GM12878 (cell line): ENCODE data around the gene IFNAR2. TPM values are rescaled to one million over a fixed set of nuclear protein-coding genes. Genes with fewer than 3 reads are reported as not detected.

Source experiments
- ATAC-seq: fragments of 200-7000 bp; cut with Tn5 transposase; 3 replicates; pipeline ENCODE4 v1.9.1; 2020; ENCODE audit warnings: mild to moderate bottlenecking, moderate library complexity
- BruUV-seq: library from RNA; stranded (reverse); fragments of 400-500 nt; replicated peaks from 2 replicates; lab custom pipeline; 2021; lab: Mats Ljungman, UMichigan
- CTCF ChIA-PET: fragments of 300-600 bp; sonication (Branson Sonifier 250); formaldehyde crosslinking; extraction: SDS; loops from one replicate; lab custom pipeline; 2021; ENCODE audit warnings: inconsistent platforms; lab: Yijun Ruan, JAX
- POLR2A ChIA-PET: fragments of 350-600 bp; formaldehyde crosslinking; extraction: SDS; loops from one replicate; lab custom pipeline; 2021; ENCODE audit warnings: inconsistent platforms; lab: Charles Lee
- RAD21 ChIA-PET: fragments of 300-600 bp; sonication (Branson Sonifier 250); formaldehyde crosslinking; loops from one replicate; lab custom pipeline; 2023; ENCODE audit warnings: antibody characterized with exemption; ENCODE audit not compliant: unreplicated experiment; lab: Charles Lee
- SMC1A ChIA-PET: fragments of 300-600 bp; sonication (Branson Sonifier 250); formaldehyde crosslinking; loops from one replicate; lab custom pipeline; 2023; ENCODE audit not compliant: unreplicated experiment, uncharacterized antibody; lab: Charles Lee
- DNase-seq: peaks from one replicate; pipeline ENCODE4 v3.0.0-alpha.2; 2011; ENCODE audit warnings: low read depth, low spot score
- FAIRE-seq: peaks from 3 replicates; lab custom pipeline; 2011; peaks lifted over from hg19 to GRCh38; lab: Jason Lieb, UNC
- H2AFZ ChIP-seq: 2 replicates; pipeline ENCODE4 v1.6.0; 2011; ENCODE audit warnings: low read depth, low read length, control low read depth; ENCODE audit not compliant: control insufficient read depth
- H3K27ac ChIP-seq: 2 replicates; pipeline ENCODE4 v1.5.1; 2011; ENCODE audit warnings: control low read depth; ENCODE audit not compliant: control insufficient read depth, insufficient read depth
- H3K27me3 ChIP-seq, 2 experiments: replicated peaks in 1 of 2; 2 replicates each; pipeline versions ENCODE4 v1.6.0 to v1.6.1; 2011; ENCODE audit warnings: low read length in 1 of 2; ENCODE audit not compliant: control insufficient read depth in 2 of 2, insufficient read depth in 2 of 2
- H3K36me3 ChIP-seq, 2 experiments: 2 replicates each; pipeline ENCODE4 v1.5.1; 2011; ENCODE audit warnings: low read length in 1 of 2; ENCODE audit not compliant: control insufficient read depth in 2 of 2, insufficient read depth in 2 of 2
- H3K4me1 ChIP-seq: 2 replicates; pipeline ENCODE4 v1.6.1; 2011; ENCODE audit warnings: mild to moderate bottlenecking, low read length, moderate library complexity, mixed read lengths; ENCODE audit not compliant: control insufficient read depth, insufficient read depth
- H3K4me2 ChIP-seq: 2 replicates; pipeline ENCODE4 v1.6.0; 2011; ENCODE audit warnings: control low read depth; ENCODE audit not compliant: control insufficient read depth, insufficient read depth
- H3K4me3 ChIP-seq: fragments of 200-600 bp; sonication (generic); 2 replicates; pipeline ENCODE4 v1.5.1; 2016
- H3K79me2 ChIP-seq: 2 replicates; pipeline ENCODE4 v1.6.0; 2011; ENCODE audit warnings: low read length; ENCODE audit not compliant: control insufficient read depth, insufficient read depth
- H3K9ac ChIP-seq: 2 replicates; pipeline ENCODE4 v1.8.0; 2011; ENCODE audit warnings: low read length, control low read depth, mixed read lengths; ENCODE audit not compliant: control insufficient read depth, insufficient read depth
- H3K9me3 ChIP-seq: replicated peaks from 3 replicates; pipeline ENCODE4 v1.5.1; 2011; ENCODE audit warnings: mild to moderate bottlenecking, low read length; ENCODE audit not compliant: control insufficient read depth, insufficient read depth
- H4K20me1 ChIP-seq: 2 replicates; pipeline ENCODE4 v1.6.0; 2011; ENCODE audit not compliant: control insufficient read depth, insufficient read depth
- ATF2 ChIP-seq: IDR thresholded peaks from 2 replicates; pipeline ENCODE4 v1.6.1; 2012; ENCODE audit warnings: low read length, inconsistent platforms
- CHD2 ChIP-seq: IDR thresholded peaks from 2 replicates; pipeline ENCODE4 v1.6.1; 2011; ENCODE audit warnings: low read depth, low read length, improper control_type of control experiment, borderline replicate concordance
- ESRRA ChIP-seq: IDR thresholded peaks from 2 replicates; pipeline ENCODE4 v1.6.1; 2012; ENCODE audit warnings: mild to moderate bottlenecking, low read length, improper control_type of control experiment
- FOXM1 ChIP-seq: IDR thresholded peaks from 2 replicates; pipeline ENCODE4 v1.6.1; 2012; ENCODE audit warnings: low read depth, mild to moderate bottlenecking, inconsistent platforms, low read length, moderate library complexity
- HDAC6 ChIP-seq: fragments of 200-600 bp; sonication (generic); IDR thresholded peaks from one replicate; pipeline ENCODE4 v1.8.0; 2017; ENCODE audit warnings: antibody characterized with exemption; ENCODE audit not compliant: unreplicated experiment
- NR2F1 ChIP-seq: fragments of 450-650 bp; conservative IDR thresholded peaks from 2 replicates; pipeline ENCODE4 v1.6.1; 2017; ENCODE audit warnings: mild to moderate bottlenecking
- PAX5 ChIP-seq: IDR thresholded peaks from 2 replicates; pipeline ENCODE4 v1.6.1; 2011; ENCODE audit warnings: low read depth, low read length, borderline replicate concordance
- POLR2AphosphoS2 ChIP-seq: IDR thresholded peaks from 2 replicates; pipeline ENCODE4 v1.6.1; 2011; ENCODE audit warnings: low read depth, mild to moderate bottlenecking, low read length, improper control_type of control experiment, moderate library complexity
- RBBP5 ChIP-seq: fragments of 200-600 bp; sonication (generic); conservative IDR thresholded peaks from 2 replicates; pipeline ENCODE4 v1.6.1; 2016
- RELB ChIP-seq: fragments of 450-650 bp; IDR thresholded peaks from 2 replicates; pipeline ENCODE4 v1.6.1; 2017; ENCODE audit warnings: low read depth, mild to moderate bottlenecking, moderate library complexity
- SMAD1 ChIP-seq: fragments of 450-650 bp; IDR thresholded peaks from 2 replicates; pipeline ENCODE4 v1.6.1; 2018; ENCODE audit warnings: mild to moderate bottlenecking, low read depth; ENCODE audit not compliant: partially characterized antibody
- TCF3 ChIP-seq: IDR thresholded peaks from 2 replicates; pipeline ENCODE4 v1.6.1; 2012; ENCODE audit warnings: low read depth, mild to moderate bottlenecking, low read length, borderline replicate concordance; ENCODE audit not compliant: insufficient read depth
- ZBTB40 ChIP-seq: fragments of 450-650 bp; IDR thresholded peaks from 2 replicates; pipeline ENCODE4 v1.6.1; 2016; ENCODE audit warnings: mild to moderate bottlenecking, moderate library complexity, borderline replicate concordance
- WGBS: methylation state at CpG from one replicate; pipeline ENCODE4 v1.1.6; 2016; ENCODE audit warnings: low lambda C conversion rate; ENCODE audit not compliant: insufficient replicate concordance, insufficient coverage; ENCODE audit errors: missing lambda C conversion rate; 5-methylcytosine and 5-hydroxymethylcytosine counted together
- in situ Hi-C: fragments of 300-500 bp; cut with MboI; formaldehyde crosslinking; loops from 9 replicates; pipeline ENCODE4 v1.14.3; 2018; ENCODE audit warnings: mixed read lengths
- intact Hi-C: fragments of 100-400 bp; cut with micrococcal nuclease; formaldehyde crosslinking; loops from one replicate; pipeline ENCODE4 v1.14.2; 2022; ENCODE audit not compliant: unreplicated experiment
- polyA plus RNA-seq, 11 experiments: library from polyadenylated mRNA; depleted of rRNA in 4 of 11; unstranded in 6 of 11; stranded (reverse) in 5 of 11; fragments of >200 nt; fragmentation: Nextera tagmentation in 4 of 11; fragmentation: Illumina TruSeq in 1 of 11; extraction: Ambion mirVana in 4 of 11; extraction: Trizol in 1 of 11; gene quantifications; 1 replicate in 1 of 11; 2 replicates in 10 of 11; pipeline versions ENCODE4 v1.2.1 to v1.2.3, GENCODE V29; 2011 to 2016; ENCODE audit warnings: inconsistent platforms in 2 of 11, missing spikeins in 2 of 11, low read depth in 1 of 11
- total RNA-seq, 4 experiments: library from RNA; depleted of rRNA in 3 of 4; stranded (reverse); fragments of >200 nt in 3 of 4; fragmentation: Illumina TruSeq in 1 of 4; extraction: Trizol in 1 of 4; gene quantifications; 2 replicates each; pipeline versions ENCODE4 v1.2.1 to v1.2.3, GENCODE V29; 2013 to 2021

Gene IFNAR2
- total and polyA plus RNA-seq, 10 of the 15 experiments (the other 5 are each of a cell fraction or from before 2014, with no cell fraction given), result 8.5 to 99.7 (median 58.1) TPM

- in situ Hi-C loops (no loop called here), intact Hi-C loops (loop anchor here (1.0 to 10.0 kb wide), 3 partner anchors 25 to 314 kb away; partner anchors contain the start of genes GART, IL10RB and SON)
- H3K27me3 ChIP-seq, result no peaks in the 10 kb centered on the region
- ChIA-PET CTCF (interaction anchor here (0.7 to 1.9 kb wide), 4 partner anchors 10 to 290 kb away, joined by 3 to 8 read pairs (median 5); no protein-coding TSS in a partner anchor), POLR2A (interaction anchor here (0.6 to 6.8 kb wide), 7 partner anchors 9 to 677 kb away, joined by 3 to 59 read pairs (median 7); partner anchors contain the start of gene IL10RB), RAD21 (interaction anchor here (1.1 to 6.0 kb wide), 8 partner anchors 8 to 204 kb away, joined by 3 to 50 read pairs (median 8); partner anchors contain the start of genes IFNAR1 and IL10RB), SMC1A (interaction anchor here (1.4 to 2.2 kb wide), 4 partner anchors 9 to 313 kb away, joined by 4 to 8 read pairs (median 6); no protein-coding TSS in a partner anchor)
- H4K20me1 ChIP-seq, result no peaks in the 10 kb centered on the region
- peaks cover 57% of the 10 kb centered on the region for H3K79me2 ChIP-seq
- H2AFZ ChIP-seq, result peak overlapping the region; percentile 15
- H3K4me2 ChIP-seq, result peak overlapping the region; percentile 68
- no peak for DNase-seq
- peak overlapping the region; percentile 100 for H3K4me3 ChIP-seq
- no peak for FAIRE-seq
- no peaks in the 10 kb centered on the region for H3K36me3 ChIP-seq
- peak; percentile 61 for ATAC-seq
- H3K9ac ChIP-seq, result peak overlapping the region; percentile 94
- WGBS, result under 1% methylated on average over 29 of the region's 30 CpGs
- peaks cover 17% of the 10 kb centered on the region for H3K4me1 ChIP-seq
- H3K27ac ChIP-seq, result peak overlapping the region; percentile 96
- BruUV-seq, result no TSS peak
- no peaks in the 10 kb centered on the region for H3K9me3 ChIP-seq
- TF ChIP-seq HDAC6, result no peak
- no peak for TF ChIP-seq ATF2
- peak; percentile 88 for TF ChIP-seq NR2F1
- no peak for TF ChIP-seq ESRRA
- TF ChIP-seq TCF3, result no peak
- TF ChIP-seq ZBTB40, result no peak
- TF ChIP-seq FOXM1, result 0 out of 2 replicates have a peak, but pooled peaks have one; percentile 37
- TF ChIP-seq POLR2AphosphoS2, result 0 out of 2 replicates have a peak, but pooled peaks have one; percentile 46
- 0 out of 2 replicates have a peak, but pooled peaks have one; percentile 22 for TF ChIP-seq RELB
- no peak for TF ChIP-seq RBBP5
- TF ChIP-seq PAX5, result 0 out of 2 replicates have a peak, but pooled peaks have one; percentile 34
- TF ChIP-seq SMAD1, result peak; percentile 44
- 0 out of 2 replicates have a peak, but pooled peaks have one; percentile 27 for TF ChIP-seq CHD2
Observed at GRCh38 chr21:33230545-33231324, 997 bp downstream of the IFNAR2 start.
